Left cardiac atrium (tissue), 4 donors: ENCODE results near the gene STK10. TPM values are rescaled to one million over a fixed set of nuclear protein-coding genes. Genes with fewer than 3 reads are reported as not detected.

Source experiments
- ATAC-seq, 2 donors: fragments of 200-7000 bp; cut with Tn5 transposase; one replicate each; pipeline ENCODE4 v1.9.1; 2020; ENCODE audit warnings: mild to moderate bottlenecking in 2 of 2, moderate library complexity in 2 of 2
- DNase-seq: peaks from one replicate; pipeline ENCODE4 v3.0.0-alpha.2; 2020
- intact Hi-C, 2 donors: fragments of 100-400 bp; cut with DNase I; formaldehyde crosslinking; loops; one replicate each; pipeline versions ENCODE4 v1.14.1 to v1.15.1; 2022 to 2023
- total RNA-seq, 2 donors: library from RNA; stranded (reverse); fragmentation: NEBNext Ultra II Directional; extraction: Animal tissue kit (Norgen Biotek cat#: 25700); gene quantifications; one replicate each; pipeline ENCODE4 v1.2.1, GENCODE V29; 2021
- donor health status: DM: no; HTN: yes; CAD: no.
- donor health status: DM: no; HTN: yes; CAD: no; lungs with severe emphysema.
- donor health status: DM: yes; HTN: yes; CAD: no.
- donor health status: Dilated cardiomyopathy.

The STK10 gene
- total RNA-seq, 2 donors from 2014 or later: 15.4 to 18.1 TPM

GRCh38 chr5:172123269-172123692 is 64.7 kb downstream of the STK10 start:
- ATAC-seq: peak; percentile 89 to 93
- intact Hi-C loops: no loop called here
- DNase-seq: peak; percentile 86

DNA sequence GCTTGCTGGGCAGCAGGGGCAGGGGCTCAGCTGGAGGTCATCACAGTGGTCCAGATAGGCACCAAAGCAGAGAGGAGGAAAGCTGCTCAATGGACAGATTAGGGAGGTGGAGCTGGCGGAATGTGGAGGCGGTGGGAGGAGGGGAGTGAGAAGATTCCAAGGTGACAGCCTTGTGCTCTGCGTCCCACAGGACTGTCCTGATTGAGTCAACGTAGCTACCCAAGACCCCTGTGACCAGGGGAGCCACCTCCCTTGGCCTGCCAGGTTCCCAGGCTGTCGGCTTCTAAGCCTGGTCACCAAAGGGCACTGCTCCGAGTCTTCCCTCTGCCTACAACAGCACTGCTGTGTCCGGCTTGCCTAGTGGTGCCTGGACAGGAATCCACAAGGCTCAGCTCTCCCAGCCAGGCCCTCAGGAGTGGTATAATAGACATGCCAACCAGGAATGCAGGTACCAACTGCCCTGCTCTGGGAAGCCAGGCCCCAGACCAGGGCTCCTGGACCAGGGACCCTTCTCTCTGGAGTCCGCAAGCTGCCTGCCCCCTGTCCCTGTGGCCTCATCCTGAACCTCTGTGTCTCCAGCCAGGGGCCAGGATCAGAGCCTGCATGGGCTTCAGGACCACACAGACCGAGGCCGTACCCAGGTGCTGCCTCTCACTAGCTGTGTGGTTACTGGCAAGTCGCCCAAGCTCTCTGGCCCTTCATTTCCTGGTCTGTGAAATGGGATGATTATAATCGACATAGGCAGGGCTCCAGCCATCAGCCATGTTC is 67.9 kb downstream of the STK10 start:
- intact Hi-C loops: no loop called here
- ATAC-seq: no peak
- no peak for DNase-seq

DNA sequence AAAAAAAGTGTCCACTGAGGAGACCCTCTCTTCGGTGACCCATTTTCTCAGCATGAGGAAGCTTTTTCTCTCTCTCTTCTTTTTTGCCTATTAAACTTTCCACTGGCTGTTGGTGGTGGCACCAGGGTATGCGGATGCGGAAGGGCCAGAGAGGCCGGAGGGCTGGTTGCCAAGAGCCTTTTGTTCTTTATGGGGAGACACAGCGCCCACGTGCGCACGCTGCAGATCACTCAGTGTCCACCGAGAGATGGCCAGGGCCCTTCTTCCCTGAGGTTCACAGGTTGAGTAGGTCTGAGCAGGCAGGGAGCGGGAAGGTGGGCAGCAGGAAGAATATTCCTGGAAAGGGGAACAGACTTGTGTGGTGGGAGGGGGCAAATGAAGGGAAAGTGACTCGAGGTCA is 69.1 kb downstream of the STK10 start:
- ATAC-seq: no peak
- no peak for DNase-seq
- intact Hi-C loops: no loop called here

DNA sequence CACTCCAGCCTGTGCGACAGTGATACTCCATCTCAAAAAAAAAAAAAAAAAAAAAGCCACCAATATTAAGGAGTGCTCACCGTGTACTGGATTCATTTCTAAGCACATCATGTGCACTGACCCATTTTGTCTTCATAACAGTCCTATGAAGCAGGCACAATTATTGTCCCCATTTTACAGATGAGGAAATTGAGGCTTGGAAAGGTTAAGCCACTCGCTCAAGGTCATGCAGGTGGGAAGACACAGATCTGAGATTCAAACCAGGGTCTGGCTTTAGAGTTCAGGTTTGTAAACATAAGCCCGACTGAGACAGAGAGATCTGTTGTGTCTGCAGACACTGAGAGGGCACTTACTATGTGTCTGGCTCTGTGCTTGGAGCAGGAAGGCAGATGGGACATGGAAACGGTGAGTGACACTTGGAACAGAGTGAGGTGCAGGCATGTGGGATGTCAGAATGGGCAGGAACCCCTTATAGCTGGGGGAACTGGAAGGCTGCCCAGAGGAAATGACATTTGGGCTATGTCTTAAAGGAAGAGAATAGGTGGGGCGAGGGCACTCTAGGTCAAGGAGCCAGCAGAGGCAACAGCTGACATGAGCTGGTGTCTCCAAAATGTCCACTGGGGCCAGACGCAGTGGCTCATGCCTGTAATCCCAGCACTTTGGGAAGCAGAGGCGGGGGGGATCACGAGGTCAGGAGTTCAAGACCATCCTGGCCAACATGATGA is 69.9 kb downstream of the STK10 start:
- intact Hi-C loops: no loop called here
- DNase-seq: no peak
- ATAC-seq: no peak

DNA sequence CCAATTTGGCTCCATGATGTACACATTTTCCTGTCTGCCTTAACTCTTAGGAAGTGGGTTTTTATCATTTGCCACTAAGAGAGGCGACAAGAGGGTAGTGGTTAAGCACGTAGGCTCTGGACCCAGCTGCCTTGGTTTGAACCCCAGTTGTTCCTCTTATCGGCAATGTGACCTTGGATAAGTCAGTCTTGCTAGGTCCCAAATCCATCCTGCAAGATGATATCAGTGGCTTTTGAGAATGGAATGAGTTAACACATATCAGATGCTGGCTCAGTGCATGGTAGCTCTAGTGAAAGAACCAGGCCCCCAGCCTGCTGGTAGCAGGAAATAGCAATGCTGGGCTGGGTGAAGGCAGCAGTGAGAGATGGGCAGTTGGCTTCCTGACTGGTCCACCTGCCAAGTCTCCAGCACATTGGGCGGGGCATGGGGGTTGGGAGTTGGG is 72.5 kb downstream of the STK10 start:
- ATAC-seq (no peak), DNase-seq (no peak)
- intact Hi-C loops: no loop called here

- ATAC-seq (peak; percentile 34 to 47), DNase-seq (no peak)
- intact Hi-C loops: no loop called here
These were observed 73.1 kb downstream of the STK10 start for GRCh38 chr5:172114875-172115422.

DNA sequence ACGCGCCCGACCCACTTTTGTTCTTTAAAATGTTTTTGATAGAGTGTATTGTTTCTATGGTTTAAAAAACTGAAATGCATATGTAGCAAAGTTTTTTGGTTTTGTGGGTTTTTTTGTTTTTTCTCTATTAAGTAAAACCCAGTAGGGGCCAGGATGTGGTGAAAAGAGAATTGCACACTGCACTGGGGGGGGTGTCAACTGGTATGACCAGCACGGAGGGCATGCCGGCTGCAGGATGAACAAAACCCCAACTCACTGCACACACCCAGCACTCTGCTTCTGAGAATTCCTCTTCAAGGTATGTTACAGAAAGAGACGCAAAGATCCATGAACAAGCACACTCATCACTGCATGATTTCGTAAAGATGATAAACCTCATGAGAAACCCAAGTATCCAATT is 75.0 kb downstream of the STK10 start:
- DNase-seq (no peak), ATAC-seq (peak in 1 of 2 donors; percentile 32)
- intact Hi-C loops: no loop called here

- intact Hi-C loops: no loop called here
- ATAC-seq (no peak), DNase-seq (no peak)
These were observed 76.2 kb downstream of the STK10 start for GRCh38 chr5:172111852-172112225.

GRCh38 chr5:172110921-172111851 is 76.8 kb downstream of the STK10 start:
- intact Hi-C loops: no loop called here
- ATAC-seq: peak; percentile 53 to 55
- DNase-seq: no peak

GRCh38 chr5:172110260-172110815 is 77.7 kb downstream of the STK10 start:
- ATAC-seq (no peak), DNase-seq (no peak)
- intact Hi-C loops: no loop called here

DNA sequence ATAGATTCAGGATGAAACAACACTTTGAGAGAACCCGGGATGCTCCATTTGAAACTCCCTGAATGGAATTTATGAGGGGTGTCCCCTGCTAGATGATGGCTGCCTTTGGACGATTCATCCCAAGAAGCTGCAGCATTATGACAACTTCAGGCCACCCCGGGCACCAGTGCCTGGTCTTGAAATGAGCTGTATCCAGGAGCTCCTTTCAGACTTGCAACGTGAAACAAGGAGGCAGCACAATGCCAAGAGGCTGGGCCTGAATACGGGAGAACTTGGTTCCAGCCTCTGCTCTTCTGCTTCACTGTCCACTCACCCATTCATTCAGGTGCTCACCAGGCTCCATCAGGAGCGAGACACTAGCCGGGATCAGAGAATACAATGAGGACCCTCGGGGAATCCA is 78.3 kb downstream of the STK10 start:
- ATAC-seq: no peak
- intact Hi-C loops: loop anchor here (5.0 kb wide), 2 partner anchors 78 to 183 kb away; partner anchors contain the start of gene STK10 (in 1 of the 2)
- no peak for DNase-seq

- DNase-seq (no peak), ATAC-seq (no peak)
- intact Hi-C loops: loop anchor here (2.0 to 5.0 kb wide), 3 partner anchors 80 to 185 kb away; partner anchors contain the start of gene STK10 (in 2 of the 2)
These were observed 80.5 kb downstream of the STK10 start for GRCh38 chr5:172107571-172107970.

- ATAC-seq: peak; percentile 5 to 31
- DNase-seq: peak; percentile 62
- intact Hi-C loops: loop anchor here (2.0 to 5.0 kb wide), 3 partner anchors 81 to 186 kb away; partner anchors contain the start of gene STK10 (in 2 of the 2)
These were observed 81.3 kb downstream of the STK10 start for GRCh38 chr5:172106511-172107356.

- ATAC-seq (no peak), DNase-seq (no peak)
- intact Hi-C loops: loop anchor here (2.0 to 5.0 kb wide), 3 partner anchors 81 to 186 kb away; partner anchors contain the start of gene STK10 (in 2 of the 2)
These were observed 82.2 kb downstream of the STK10 start for GRCh38 chr5:172105811-172106210.

- ATAC-seq: no peak
- DNase-seq: no peak
- intact Hi-C loops: loop anchor here (5.0 kb wide), 2 partner anchors 82 to 187 kb away; partner anchors contain the start of gene STK10 (in 1 of the 2)
These were observed 83.0 kb downstream of the STK10 start for GRCh38 chr5:172104801-172105701.

DNA sequence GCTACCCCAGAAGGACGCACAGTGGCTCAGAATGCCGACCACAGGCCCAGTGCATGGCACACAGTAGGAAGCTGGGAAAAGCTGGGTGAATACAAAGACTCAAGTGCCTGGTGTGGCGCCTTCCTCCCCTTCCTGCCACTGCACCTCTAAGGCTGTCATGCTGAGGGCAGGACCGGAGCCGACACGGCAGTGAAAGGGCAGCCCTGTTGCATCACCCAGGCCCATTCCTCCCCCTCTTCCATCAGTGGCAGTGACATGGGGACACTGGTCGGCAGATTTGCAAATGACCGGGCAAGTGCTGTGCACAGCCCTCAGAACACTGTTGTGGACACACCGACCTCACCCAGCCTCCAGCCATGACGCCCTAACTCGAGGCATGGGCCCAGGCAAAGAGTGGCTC is 84.0 kb downstream of the STK10 start:
- DNase-seq (no peak), ATAC-seq (no peak)
- intact Hi-C loops: no loop called here
